GM10248 (cell line): ENCODE results near the gene IL17RD.

Experiments
- CTCF ChIA-PET: fragments of 300-600 bp; sonication (Branson Sonifier 250); formaldehyde crosslinking; extraction: SDS; loops from one replicate; lab custom pipeline; 2021; ENCODE audit warnings: antibody characterized with exemption; lab: Yijun Ruan, JAX
- POLR2A ChIA-PET: fragments of 350-650 bp; sonication (Branson Sonifier 250); formaldehyde crosslinking; extraction: SDS; loops from one replicate; lab custom pipeline; 2020; ENCODE audit warnings: antibody characterized with exemption; lab: Yijun Ruan, JAX
- DNase-seq: peaks from one replicate; pipeline ENCODE4 v3.0.0; 2012; ENCODE audit errors: extremely low spot score
- TF ChIP-seq, protein P1 (sequence below): IDR thresholded peaks from 2 replicates; pipeline ENCODE4 v1.5.1; 2012; ENCODE audit warnings: mild to moderate bottlenecking, low read depth; ENCODE audit errors: extremely low read depth, missing control alignments, control extremely low read depth

IL17RD gene

DNA sequence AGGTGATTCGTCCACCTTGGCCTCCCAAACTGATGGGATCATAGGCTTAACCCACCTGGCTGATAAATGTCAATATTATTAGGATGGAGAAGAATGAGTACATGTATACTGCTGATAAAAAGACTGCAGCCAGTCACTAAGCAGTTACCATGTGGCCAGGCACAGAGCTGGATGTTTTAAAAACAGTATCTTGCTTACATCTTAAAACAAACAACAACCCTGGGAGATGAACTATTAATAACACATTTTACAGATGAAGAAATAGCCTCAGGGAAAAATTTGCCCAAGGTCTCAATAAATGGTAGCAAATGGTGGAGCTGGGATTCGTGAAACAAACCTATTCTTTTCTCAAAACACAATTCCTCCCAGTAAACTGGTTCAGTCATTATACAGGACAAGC lies 18.1 kb downstream of the IL17RD start:
- ChIA-PET POLR2A (no interaction called here), CTCF (interaction anchor here (1.4 to 1.5 kb wide), 2 partner anchors 16 to 23 kb away, joined by 3 read pairs; no protein-coding TSS in a partner anchor)
- no peak for DNase-seq
- TF ChIP-seq, protein P1, sequence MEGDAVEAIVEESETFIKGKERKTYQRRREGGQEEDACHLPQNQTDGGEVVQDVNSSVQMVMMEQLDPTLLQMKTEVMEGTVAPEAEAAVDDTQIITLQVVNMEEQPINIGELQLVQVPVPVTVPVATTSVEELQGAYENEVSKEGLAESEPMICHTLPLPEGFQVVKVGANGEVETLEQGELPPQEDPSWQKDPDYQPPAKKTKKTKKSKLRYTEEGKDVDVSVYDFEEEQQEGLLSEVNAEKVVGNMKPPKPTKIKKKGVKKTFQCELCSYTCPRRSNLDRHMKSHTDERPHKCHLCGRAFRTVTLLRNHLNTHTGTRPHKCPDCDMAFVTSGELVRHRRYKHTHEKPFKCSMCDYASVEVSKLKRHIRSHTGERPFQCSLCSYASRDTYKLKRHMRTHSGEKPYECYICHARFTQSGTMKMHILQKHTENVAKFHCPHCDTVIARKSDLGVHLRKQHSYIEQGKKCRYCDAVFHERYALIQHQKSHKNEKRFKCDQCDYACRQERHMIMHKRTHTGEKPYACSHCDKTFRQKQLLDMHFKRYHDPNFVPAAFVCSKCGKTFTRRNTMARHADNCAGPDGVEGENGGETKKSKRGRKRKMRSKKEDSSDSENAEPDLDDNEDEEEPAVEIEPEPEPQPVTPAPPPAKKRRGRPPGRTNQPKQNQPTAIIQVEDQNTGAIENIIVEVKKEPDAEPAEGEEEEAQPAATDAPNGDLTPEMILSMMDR = no peak

DNA sequence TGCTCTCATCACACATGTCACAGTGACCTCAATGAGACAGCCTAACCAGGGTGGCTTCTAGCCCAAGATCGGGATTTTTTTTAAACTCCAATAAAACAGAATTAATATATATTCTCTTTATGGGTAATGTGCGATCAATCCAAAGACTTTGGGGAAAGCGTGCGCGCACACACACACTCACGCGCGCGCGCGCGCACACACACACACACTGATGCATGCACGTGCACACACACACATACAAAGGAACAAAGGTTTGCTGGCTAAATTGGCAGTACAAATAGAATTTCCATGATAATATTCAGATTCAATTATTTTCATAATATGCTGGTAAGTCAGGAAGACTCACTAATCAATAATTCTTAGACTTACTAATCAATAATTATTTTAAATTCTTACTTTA lies 19.3 kb downstream of the IL17RD start:
- DNase-seq = no peak
- TF ChIP-seq, protein P1 = no peak
- POLR2A ChIA-PET = no interaction called here
- CTCF ChIA-PET = no interaction called here

DNA sequence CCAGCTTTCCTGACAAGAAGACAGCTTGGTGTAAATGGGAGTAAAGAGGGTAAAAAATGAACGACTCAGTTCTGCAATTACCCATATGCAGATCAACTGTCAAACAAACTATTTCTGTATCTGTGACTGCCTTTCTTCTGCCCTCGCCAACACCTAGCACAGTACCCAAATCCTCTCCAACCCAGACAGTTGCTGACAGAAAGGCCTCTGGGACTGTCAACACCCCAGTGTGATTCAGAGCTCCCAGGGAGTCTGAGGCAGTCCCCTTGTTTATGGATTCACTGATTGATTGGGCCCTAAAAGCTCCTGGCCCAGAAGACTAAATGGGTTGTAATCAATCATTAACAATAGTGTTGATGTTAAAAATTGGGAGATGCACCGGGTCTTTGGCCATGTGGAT lies 20.2 kb downstream of the IL17RD start:
- TF ChIP-seq, protein P1 = no peak
- no peak for DNase-seq
- CTCF ChIA-PET = interaction anchor here (1.6 to 1.7 kb wide), 2 partner anchors 14 to 46 kb away, joined by 3 to 5 read pairs; no protein-coding TSS in a partner anchor
- POLR2A ChIA-PET = no interaction called here

DNA sequence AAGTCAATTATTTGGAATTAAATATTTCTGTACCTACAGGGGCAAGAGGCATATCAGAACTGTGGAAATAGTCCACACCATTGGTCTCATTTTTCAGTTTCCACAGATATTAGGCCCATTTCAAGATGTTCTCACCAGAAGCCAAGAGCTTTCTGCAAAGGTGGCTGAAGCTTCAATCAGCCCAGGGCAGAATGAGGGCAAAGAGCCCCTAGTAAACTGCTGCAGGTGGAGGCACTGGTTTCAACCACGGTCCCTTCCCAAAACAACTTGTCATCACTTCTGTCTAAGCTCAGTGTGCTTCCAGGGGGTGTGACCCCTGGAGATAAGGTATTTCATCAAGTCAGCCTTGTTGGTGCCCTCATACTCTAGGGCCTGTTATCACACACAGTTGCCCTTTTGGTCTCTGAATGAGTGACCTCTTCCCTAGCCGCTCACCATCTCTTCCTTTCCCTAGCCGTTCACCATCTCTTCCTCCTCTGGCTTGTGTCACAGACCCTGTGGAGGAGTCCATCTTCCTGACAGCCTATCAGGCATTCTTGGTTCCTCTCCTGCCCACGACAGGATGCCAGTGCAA lies 21.2 kb downstream of the IL17RD start:
- POLR2A ChIA-PET = no interaction called here
- TF ChIP-seq, protein P1 = no peak
- CTCF ChIA-PET = interaction anchor here (1.6 to 1.7 kb wide), 3 partner anchors 13 to 45 kb away, joined by 3 to 5 read pairs (median 4); no protein-coding TSS in a partner anchor
- no peak for DNase-seq

DNA sequence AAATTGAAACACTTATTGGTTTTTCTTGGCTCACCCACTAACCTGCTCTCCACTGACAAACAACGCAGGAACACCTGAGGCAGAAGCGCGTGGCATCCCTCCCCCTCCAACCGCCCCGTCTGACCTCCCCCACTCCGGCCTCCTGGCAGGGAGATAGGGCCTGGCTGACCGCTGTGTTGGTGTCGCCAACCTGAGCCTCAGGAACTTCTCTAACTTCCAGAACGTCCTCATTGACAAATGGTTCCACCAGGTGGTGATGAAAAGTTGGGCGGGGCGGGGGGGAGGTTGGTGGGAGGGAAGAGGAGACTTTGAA lies 22.8 kb downstream of the IL17RD start:
- ChIA-PET CTCF (interaction anchor here (1.0 kb wide), 1 partner anchor 74 kb away, joined by 3 read pairs; no protein-coding TSS in a partner anchor), POLR2A (no interaction called here)
- DNase-seq = no peak
- TF ChIP-seq, protein P1 = no peak

DNA sequence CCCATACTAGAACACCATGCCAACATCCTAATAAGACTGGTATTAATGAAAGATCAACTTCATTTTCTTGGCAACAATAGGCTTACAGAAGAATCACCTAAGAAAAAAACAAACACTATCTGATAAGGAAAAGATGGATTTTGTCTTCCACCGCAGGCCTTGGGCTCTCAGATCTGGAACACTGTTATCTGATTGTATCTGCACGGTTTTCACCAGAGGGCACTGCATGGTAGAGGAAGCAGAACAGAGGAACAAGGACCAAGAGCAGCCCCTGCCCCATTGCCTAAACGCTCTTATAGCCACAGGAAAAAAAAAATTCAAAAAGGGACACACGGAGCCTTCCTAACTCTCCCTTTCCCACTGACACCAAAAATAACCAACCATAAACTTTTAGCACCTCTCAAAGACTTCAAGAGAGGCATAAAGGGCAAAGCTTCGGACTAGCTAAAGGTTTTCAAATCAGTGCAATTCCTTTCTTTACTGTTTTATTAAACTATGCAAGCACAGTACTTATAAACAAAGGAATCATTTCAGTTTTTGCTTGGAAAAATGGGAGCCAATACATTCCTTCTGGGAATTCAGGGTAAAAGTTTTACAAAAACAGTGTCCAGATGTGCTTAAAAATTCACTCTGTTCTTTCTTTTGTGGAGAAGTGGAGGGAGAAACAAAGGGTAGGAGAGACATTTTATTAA lies 23.3 kb downstream of the IL17RD start:
- no peak for DNase-seq
- TF ChIP-seq, protein P1 = no peak
- ChIA-PET CTCF (no interaction called here), POLR2A (no interaction called here)
